RWPE1 (cell line): Measurements from ENCODE around the gene HSPA5.
"Not testable (repeated sequence)": the region's sequence is repeated elsewhere in the genome, so short reads cannot be mapped to it uniquely, and the experiment has no call there.

Experiments
- CTCF ChIA-PET: fragments of 350-600 bp; sonication (Branson Sonifier 250); formaldehyde crosslinking; extraction: SDS; loops from one replicate; lab custom pipeline; 2021; lab: Yijun Ruan, JAX
- POLR2A ChIA-PET: fragments of 400-600 bp; formaldehyde crosslinking; extraction: SDS; loops from one replicate; lab custom pipeline; 2020; ENCODE audit warnings: antibody characterized with exemption; ENCODE audit not compliant: low non-redundant PET; lab: Yijun Ruan, JAX
- DNase-seq: peaks from one replicate; pipeline ENCODE4 v3.0.0; 2012; ENCODE audit warnings: low spot score
- H3K27ac ChIP-seq: fragments of 450-650 bp; 2 replicates; pipeline ENCODE4 v1.5.1; 2017
- TF ChIP-seq, protein P1 (sequence below): fragments of 450-650 bp; conservative IDR thresholded peaks from 2 replicates; pipeline ENCODE4 v1.5.1; 2017; ENCODE audit warnings: low read depth, mild to moderate bottlenecking

Gene HSPA5

DNA sequence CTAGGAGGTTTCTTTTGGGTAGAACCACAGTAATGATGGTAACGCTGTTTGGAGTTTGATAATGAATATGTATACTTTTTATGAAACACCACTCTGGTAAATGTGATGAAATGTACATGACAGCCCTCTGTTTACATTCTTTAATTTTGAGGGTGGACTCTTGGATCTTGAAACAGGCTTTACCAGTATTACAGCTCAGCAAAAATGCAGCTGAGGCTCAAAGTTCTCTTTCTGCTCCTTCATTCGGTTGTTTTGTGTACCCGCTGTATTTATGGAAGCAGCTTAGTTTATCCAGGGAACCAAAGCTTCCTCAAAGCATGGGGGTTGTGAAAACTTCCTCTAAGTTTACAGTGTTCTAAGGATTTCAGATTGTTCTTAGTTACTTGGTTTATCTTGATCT lies 31.6 kb upstream of the HSPA5 start:
- ChIA-PET POLR2A (interaction anchor here (0.7 to 0.9 kb wide), 2 partner anchors 10 to 12 kb away, joined by 3 to 6 read pairs; no protein-coding TSS in a partner anchor), CTCF (interaction anchor here (0.6 to 0.9 kb wide), 2 partner anchors 9 to 108 kb away, joined by 3 to 4 read pairs; no protein-coding TSS in a partner anchor)
- no peak overlapping the region for H3K27ac ChIP-seq
- DNase-seq: peak; percentile 69
- TF ChIP-seq, protein P1, sequence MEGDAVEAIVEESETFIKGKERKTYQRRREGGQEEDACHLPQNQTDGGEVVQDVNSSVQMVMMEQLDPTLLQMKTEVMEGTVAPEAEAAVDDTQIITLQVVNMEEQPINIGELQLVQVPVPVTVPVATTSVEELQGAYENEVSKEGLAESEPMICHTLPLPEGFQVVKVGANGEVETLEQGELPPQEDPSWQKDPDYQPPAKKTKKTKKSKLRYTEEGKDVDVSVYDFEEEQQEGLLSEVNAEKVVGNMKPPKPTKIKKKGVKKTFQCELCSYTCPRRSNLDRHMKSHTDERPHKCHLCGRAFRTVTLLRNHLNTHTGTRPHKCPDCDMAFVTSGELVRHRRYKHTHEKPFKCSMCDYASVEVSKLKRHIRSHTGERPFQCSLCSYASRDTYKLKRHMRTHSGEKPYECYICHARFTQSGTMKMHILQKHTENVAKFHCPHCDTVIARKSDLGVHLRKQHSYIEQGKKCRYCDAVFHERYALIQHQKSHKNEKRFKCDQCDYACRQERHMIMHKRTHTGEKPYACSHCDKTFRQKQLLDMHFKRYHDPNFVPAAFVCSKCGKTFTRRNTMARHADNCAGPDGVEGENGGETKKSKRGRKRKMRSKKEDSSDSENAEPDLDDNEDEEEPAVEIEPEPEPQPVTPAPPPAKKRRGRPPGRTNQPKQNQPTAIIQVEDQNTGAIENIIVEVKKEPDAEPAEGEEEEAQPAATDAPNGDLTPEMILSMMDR: no peak

DNA sequence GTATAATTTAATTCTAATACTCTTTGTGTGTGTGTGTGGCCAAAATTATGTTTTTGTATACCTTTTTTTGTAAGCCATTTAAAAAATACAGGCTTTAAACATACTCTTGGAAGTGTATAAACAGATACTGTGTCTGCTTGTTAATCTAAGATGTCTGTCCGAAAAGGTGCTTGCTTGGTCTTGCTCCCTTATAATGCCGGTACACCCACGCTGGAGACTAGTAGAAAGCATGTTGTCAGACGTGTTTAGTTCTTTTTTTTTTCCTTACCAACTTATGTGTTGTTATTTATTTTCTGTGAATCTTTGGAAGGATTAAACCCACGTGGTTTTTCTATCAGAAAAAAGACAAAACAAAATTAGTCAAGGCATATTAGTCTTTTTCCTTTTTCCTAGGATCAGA lies 29.9 kb upstream of the HSPA5 start:
- CTCF ChIA-PET: no interaction called here
- no peak overlapping the region for H3K27ac ChIP-seq
- POLR2A ChIA-PET: no interaction called here
- TF ChIP-seq, protein P1: no peak
- DNase-seq: peak; percentile 50

GRCh38 chr9:125269014-125269397 lies 27.9 kb upstream of the HSPA5 start:
- TF ChIP-seq, protein P1: no peak
- H3K27ac ChIP-seq: no peak overlapping the region
- ChIA-PET POLR2A (interaction anchor here (0.5 to 0.7 kb wide), 2 partner anchors 60 to 102 kb away, joined by 5 to 7 read pairs; no protein-coding TSS in a partner anchor), CTCF (interaction anchor here (0.6 to 0.7 kb wide), 2 partner anchors 23 to 37 kb away, joined by 3 to 5 read pairs; no protein-coding TSS in a partner anchor)
- DNase-seq: no peak

DNA sequence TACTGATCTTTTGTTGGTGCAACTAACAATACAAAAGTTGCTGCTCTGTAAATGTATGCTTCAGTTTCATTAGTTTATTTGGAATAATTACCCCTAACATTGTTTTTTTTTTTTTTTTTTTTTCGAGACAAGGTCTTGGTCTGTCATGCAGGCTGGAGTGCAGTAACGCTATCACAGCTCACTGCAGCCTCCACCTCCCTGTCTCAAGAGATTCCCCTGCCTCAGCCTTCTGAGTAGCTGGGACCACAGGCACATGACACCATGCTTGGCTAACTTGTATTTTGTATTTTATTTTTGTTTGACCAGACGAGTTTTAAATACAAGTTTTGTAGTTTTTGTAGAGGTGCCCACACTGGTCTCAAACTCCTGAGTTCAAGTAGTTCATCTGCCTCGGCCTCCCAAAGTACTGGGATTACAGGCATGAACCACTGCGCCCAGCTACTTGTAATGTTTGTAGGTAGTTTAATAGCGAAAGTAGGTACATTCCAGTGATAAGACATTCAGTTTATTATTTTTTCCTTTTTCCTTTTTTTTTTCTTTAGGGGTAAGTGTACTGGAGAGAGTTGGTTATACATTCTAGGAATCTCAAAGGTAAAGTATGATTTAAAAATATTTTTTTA lies 27.4 kb upstream of the HSPA5 start:
- CTCF ChIA-PET: interaction anchor here (0.6 to 0.7 kb wide), 4 partner anchors 13 to 1737 kb away, joined by 3 to 5 read pairs (median 4); no protein-coding TSS in a partner anchor
- no peak overlapping the region for H3K27ac ChIP-seq
- TF ChIP-seq, protein P1: no peak
- no peak for DNase-seq
- POLR2A ChIA-PET: no interaction called here

DNA sequence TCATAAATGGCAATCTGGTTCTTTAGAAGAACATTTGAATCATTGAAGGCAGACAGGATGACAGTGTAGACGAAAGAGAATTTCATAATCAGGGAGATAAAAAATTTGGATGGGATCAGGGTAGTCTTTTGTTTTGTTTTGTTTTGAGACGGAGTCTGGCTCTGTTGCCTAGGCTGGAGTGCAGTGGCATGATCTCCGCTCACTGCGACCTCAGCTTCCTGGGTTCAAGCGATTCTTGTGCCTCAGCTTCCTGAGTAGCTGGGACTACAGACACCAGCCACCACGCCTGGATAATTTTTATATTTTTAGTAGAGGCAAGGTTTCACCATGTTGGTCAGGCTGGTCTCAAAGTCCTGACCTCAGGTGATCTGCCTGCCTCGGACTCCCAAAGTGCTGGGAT lies 22.9 kb upstream of the HSPA5 start:
- H3K27ac ChIP-seq, CTCF ChIA-PET, DNase-seq: not testable (repeated sequence)
- POLR2A ChIA-PET: interaction anchor here (0.6 to 1.2 kb wide), 2 partner anchors 11 to 22 kb away, joined by 3 to 6 read pairs; no protein-coding TSS in a partner anchor

DNA sequence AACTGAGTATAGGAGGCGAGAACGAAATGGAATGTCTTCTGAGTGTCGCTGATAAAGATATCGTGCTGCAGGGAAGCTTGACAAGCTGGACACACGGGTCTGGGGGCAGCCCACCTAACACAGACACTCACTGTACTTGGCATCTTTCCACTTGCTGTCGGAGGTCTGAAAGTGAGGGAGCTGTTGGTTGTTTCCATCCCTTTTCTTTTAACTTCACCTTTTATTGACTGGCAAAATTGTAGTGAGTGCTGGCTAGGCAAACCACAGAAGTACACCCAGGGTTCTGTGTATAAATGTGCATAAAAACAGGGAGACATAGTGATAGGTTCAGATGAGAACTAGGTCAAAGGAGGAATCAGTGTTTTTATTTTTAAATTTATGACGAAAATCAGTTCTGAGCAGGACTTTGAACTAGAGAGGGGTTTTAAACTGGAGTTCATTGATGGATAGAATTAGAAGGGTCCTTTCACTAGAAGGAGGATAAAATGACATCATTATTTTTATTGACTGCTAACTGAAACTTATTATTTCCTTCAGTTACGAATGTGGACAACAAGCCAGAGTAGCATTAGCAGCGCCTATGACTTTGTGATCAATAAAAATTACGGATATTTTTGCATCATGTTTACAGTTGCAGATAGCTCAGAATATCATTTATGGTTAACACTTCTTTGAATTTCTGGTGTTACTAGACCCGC lies 21.3 kb upstream of the HSPA5 start:
- peak; percentile 29 for DNase-seq
- TF ChIP-seq, protein P1: no peak
- CTCF ChIA-PET: interaction anchor here (0.6 to 1.3 kb wide), 3 partner anchors 22 to 35 kb away, joined by 3 read pairs; no protein-coding TSS in a partner anchor
- peak overlapping the region; percentile 75 for H3K27ac ChIP-seq
- POLR2A ChIA-PET: interaction anchor here (0.6 kb wide), 3 partner anchors 10 to 395 kb away, joined by 3 to 6 read pairs (median 4); no protein-coding TSS in a partner anchor
